GM19397 (cell line): ENCODE data around the gene SASH3.

Experiments used
- ATAC-seq: cut with Tn5 transposase; IDR thresholded peaks from one replicate; pipeline ENCODE4 v1.9.1; 2021; ENCODE audit warnings: mild to moderate bottlenecking, moderate library complexity; ENCODE audit not compliant: unreplicated experiment

SASH3 gene

GRCh38 chrX:129782706-129783105 lies 3.0 kb downstream of the SASH3 start:
- ATAC-seq = no peak

GRCh38 chrX:129783291-129783713 lies 3.6 kb downstream of the SASH3 start:
- ATAC-seq = no peak

- no peak for ATAC-seq
These were observed 4.6 kb downstream of the SASH3 start for GRCh38 chrX:129784371-129784770.

- ATAC-seq = no peak
These were observed 5.6 kb downstream of the SASH3 start for GRCh38 chrX:129785160-129785947.

GRCh38 chrX:129786210-129786651 lies 6.5 kb downstream of the SASH3 start:
- peak; percentile 74 for ATAC-seq

- no peak for ATAC-seq
These were observed 7.7 kb downstream of the SASH3 start for GRCh38 chrX:129787336-129788055.

- no peak for ATAC-seq
These were observed 8.8 kb downstream of the SASH3 start for GRCh38 chrX:129788527-129788926.

- no peak for ATAC-seq
These were observed 10.4 kb downstream of the SASH3 start for GRCh38 chrX:129790146-129790545.

- no peak for ATAC-seq
These were observed 11.1 kb downstream of the SASH3 start for GRCh38 chrX:129790808-129791207.

- ATAC-seq = no peak
These were observed 11.6 kb downstream of the SASH3 start for GRCh38 chrX:129791336-129791735.

- ATAC-seq = no peak
These were observed 12.3 kb downstream of the SASH3 start for GRCh38 chrX:129791961-129792570.

GRCh38 chrX:129792586-129793291 lies 13.0 kb downstream of the SASH3 start:
- ATAC-seq = no peak

GRCh38 chrX:129793604-129794191 lies 13.9 kb downstream of the SASH3 start:
- ATAC-seq = no peak

GRCh38 chrX:129795584-129795983 lies 15.8 kb downstream of the SASH3 start:
- ATAC-seq = no peak

- ATAC-seq = no peak
These were observed 17.6 kb downstream of the SASH3 start for GRCh38 chrX:129797251-129797906.

- ATAC-seq = no peak
These were observed 18.7 kb downstream of the SASH3 start for GRCh38 chrX:129798456-129798855.

- ATAC-seq = no peak
These were observed 19.1 kb downstream of the SASH3 start for GRCh38 chrX:129798888-129799287.

- no peak for ATAC-seq
These were observed 20.4 kb downstream of the SASH3 start for GRCh38 chrX:129800186-129800585.

- ATAC-seq = no peak
These were observed 23.1 kb downstream of the SASH3 start for GRCh38 chrX:129802863-129803262.

GRCh38 chrX:129804806-129805205 lies 25.1 kb downstream of the SASH3 start:
- no peak for ATAC-seq
